ENCODE results near the gene C2CD2.

DNA sequence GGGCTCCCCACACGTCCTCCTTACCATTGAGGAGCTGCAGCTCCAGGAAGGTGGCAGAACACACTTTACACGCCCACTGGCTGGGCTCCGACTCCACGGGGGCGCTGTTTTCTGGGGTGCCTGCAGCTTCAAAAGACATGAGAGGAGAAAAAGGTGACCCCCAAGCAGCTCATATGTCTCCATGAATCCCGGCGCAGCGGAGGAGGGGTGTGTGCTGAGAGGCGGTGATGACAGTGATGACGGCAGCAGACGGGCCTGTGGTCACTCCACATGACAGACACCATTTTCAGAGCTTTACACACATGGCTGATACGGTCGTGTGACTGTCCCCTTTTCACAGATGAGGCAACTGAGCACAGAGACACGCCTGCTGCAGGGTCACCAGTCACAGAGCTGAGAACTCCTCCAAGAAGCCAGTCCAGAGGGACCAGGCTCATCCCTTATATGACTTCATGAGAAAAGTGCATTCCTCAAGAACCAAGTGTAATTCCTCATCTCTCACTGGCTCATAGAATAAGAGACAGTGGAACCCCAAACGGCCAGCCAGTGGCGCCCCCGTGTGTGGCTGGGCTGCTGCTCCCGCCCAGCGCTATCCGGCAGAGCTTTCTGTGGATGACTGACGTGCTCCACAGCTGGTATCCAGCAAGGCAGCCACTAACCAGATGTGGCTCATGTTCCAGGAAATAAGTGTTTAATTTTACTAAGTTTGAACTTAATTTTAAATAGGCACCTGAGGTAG lies 106.6 kb downstream of the C2CD2 start:
- TF ChIP-seq, protein P1, sequence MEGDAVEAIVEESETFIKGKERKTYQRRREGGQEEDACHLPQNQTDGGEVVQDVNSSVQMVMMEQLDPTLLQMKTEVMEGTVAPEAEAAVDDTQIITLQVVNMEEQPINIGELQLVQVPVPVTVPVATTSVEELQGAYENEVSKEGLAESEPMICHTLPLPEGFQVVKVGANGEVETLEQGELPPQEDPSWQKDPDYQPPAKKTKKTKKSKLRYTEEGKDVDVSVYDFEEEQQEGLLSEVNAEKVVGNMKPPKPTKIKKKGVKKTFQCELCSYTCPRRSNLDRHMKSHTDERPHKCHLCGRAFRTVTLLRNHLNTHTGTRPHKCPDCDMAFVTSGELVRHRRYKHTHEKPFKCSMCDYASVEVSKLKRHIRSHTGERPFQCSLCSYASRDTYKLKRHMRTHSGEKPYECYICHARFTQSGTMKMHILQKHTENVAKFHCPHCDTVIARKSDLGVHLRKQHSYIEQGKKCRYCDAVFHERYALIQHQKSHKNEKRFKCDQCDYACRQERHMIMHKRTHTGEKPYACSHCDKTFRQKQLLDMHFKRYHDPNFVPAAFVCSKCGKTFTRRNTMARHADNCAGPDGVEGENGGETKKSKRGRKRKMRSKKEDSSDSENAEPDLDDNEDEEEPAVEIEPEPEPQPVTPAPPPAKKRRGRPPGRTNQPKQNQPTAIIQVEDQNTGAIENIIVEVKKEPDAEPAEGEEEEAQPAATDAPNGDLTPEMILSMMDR (IDR thresholded peaks at IDR 0.05), result no peak
- TF ChIP-seq POLR2A (IDR thresholded peaks at IDR 0.05), result no peak

All from body of pancreas (tissue), 4 donors.